ENCODE measurements around the gene FBXO8. TPM values are rescaled to one million over a fixed set of nuclear protein-coding genes. Genes with fewer than 3 reads are reported as not detected.
A peak's percentile ranks its signal among the peaks of the same experiment; 100 is the strongest.

FBXO8 gene
- total RNA-seq, 4 donors from 2014 or later, result 9.7 to 17.9 (median 15.8) TPM

GRCh38 chr4:174316954-174317353 lies 33.5 kb upstream of the FBXO8 start:
- H3K9me3 ChIP-seq, result no peaks in the 10 kb centered on the region
- H3K36me3 ChIP-seq, result peaks cover 0 to 19% of the 10 kb centered on the region in 2 donors
- TF ChIP-seq POLR2A (IDR thresholded peaks at IDR 0.05), result no peak
- no peak for TF ChIP-seq CTCF (IDR thresholded peaks at IDR 0.05 in 4 of 5, conservative IDR thresholded peaks at IDR 0.05 in 1 of 5)
- H3K27me3 ChIP-seq, result no peaks in the 10 kb centered on the region
- H3K4me1 ChIP-seq, result peaks cover 0 to 6% of the 10 kb centered on the region in 2 donors
- H3K27ac ChIP-seq, result no peak overlapping the region
- intact Hi-C loops (cut with DNase I; ENCODE audit: low total_unique reads), result no loop called here
- ATAC-seq (no peak), DNase-seq (no peak)
- in situ Hi-C loops (cut with MboI; ENCODE audit: low sequenced_read_pairs in 4 of 4), result loop anchor here in 1 of 4 donors (10.0 kb wide), 1 partner anchor 92 kb away; no protein-coding TSS in a partner anchor
- no peak overlapping the region for H3K4me3 ChIP-seq

- no peak overlapping the region for H3K27ac ChIP-seq
- no peak for TF ChIP-seq POLR2A (IDR thresholded peaks at IDR 0.05)
- no peak overlapping the region for H3K4me3 ChIP-seq
- H3K9me3 ChIP-seq, result no peaks in the 10 kb centered on the region
- no peaks in the 10 kb centered on the region for H3K27me3 ChIP-seq
- peaks cover 0 to 6% of the 10 kb centered on the region in 2 donors for H3K4me1 ChIP-seq
- intact Hi-C loops (cut with DNase I; ENCODE audit: low total_unique reads) (no loop called here), in situ Hi-C loops (cut with MboI; ENCODE audit: low sequenced_read_pairs in 4 of 4) (loop anchor here in 1 of 4 donors (10.0 kb wide), 1 partner anchor 92 kb away; no protein-coding TSS in a partner anchor)
- ATAC-seq (no peak), DNase-seq (no peak)
- peaks cover 0 to 23% of the 10 kb centered on the region in 2 donors for H3K36me3 ChIP-seq
These were observed 33.1 kb upstream of the FBXO8 start for GRCh38 chr4:174316546-174316945.

GRCh38 chr4:174314770-174315169 lies 31.3 kb upstream of the FBXO8 start:
- ATAC-seq, result peak; percentile 54 to 72
- intact Hi-C loops (cut with DNase I; ENCODE audit: low total_unique reads), result no loop called here
- peak in 1 of 2 donors; percentile 20 for DNase-seq
- Histone ChIP-seq H3K4me3 (no peak overlapping the region), H3K27ac (peak overlapping the region in 2 of 4 donors; percentile 17 to 26), H3K27me3 (no peaks in the 10 kb centered on the region), H3K36me3 (peaks cover 0 to 30% of the 10 kb centered on the region in 2 donors), H3K9me3 (no peaks in the 10 kb centered on the region), H3K4me1 (peaks cover 0 to 6% of the 10 kb centered on the region in 2 donors)
- TF ChIP-seq POLR2A (IDR thresholded peaks at IDR 0.05), result no peak
- no peak for TF ChIP-seq CTCF (IDR thresholded peaks at IDR 0.05 in 4 of 5, conservative IDR thresholded peaks at IDR 0.05 in 1 of 5)
- in situ Hi-C loops (cut with MboI; ENCODE audit: low sequenced_read_pairs in 4 of 4), result loop anchor here in 1 of 4 donors (10.0 kb wide), 1 partner anchor 90 kb away; no protein-coding TSS in a partner anchor

- Histone ChIP-seq H3K27me3 (no peaks in the 10 kb centered on the region), H3K4me3 (no peak overlapping the region), H3K9me3 (no peaks in the 10 kb centered on the region), H3K27ac (peak overlapping the region in 2 of 4 donors; percentile 17 to 26), H3K36me3 (peaks cover 0 to 28% of the 10 kb centered on the region in 2 donors), H3K4me1 (peaks cover 0 to 6% of the 10 kb centered on the region in 2 donors)
- ATAC-seq (no peak), DNase-seq (no peak)
- TF ChIP-seq POLR2A (IDR thresholded peaks at IDR 0.05) (no peak), CTCF (IDR thresholded peaks at IDR 0.05 in 4 of 5, conservative IDR thresholded peaks at IDR 0.05 in 1 of 5) (no peak)
- intact Hi-C loops (cut with DNase I; ENCODE audit: low total_unique reads) (no loop called here), in situ Hi-C loops (cut with MboI; ENCODE audit: low sequenced_read_pairs in 4 of 4) (loop anchor here in 1 of 4 donors (10.0 kb wide), 1 partner anchor 89 kb away; no protein-coding TSS in a partner anchor)
These were observed 30.8 kb upstream of the FBXO8 start for GRCh38 chr4:174314274-174314673.

- intact Hi-C loops (cut with DNase I; ENCODE audit: low total_unique reads), result no loop called here
- TF ChIP-seq POLR2A (IDR thresholded peaks at IDR 0.05), result no peak
- no peak for TF ChIP-seq CTCF (IDR thresholded peaks at IDR 0.05 in 4 of 5, conservative IDR thresholded peaks at IDR 0.05 in 1 of 5)
- Histone ChIP-seq H3K4me3 (no peak overlapping the region), H3K27ac (no peak overlapping the region), H3K36me3 (peaks cover 0 to 33% of the 10 kb centered on the region in 2 donors), H3K9me3 (no peaks in the 10 kb centered on the region), H3K4me1 (peaks cover 0 to 6% of the 10 kb centered on the region in 2 donors), H3K27me3 (no peaks in the 10 kb centered on the region)
- ATAC-seq (no peak), DNase-seq (no peak)
- in situ Hi-C loops (cut with MboI; ENCODE audit: low sequenced_read_pairs in 4 of 4), result loop anchor here in 1 of 4 donors (10.0 kb wide), 1 partner anchor 88 kb away; no protein-coding TSS in a partner anchor
These were observed 29.5 kb upstream of the FBXO8 start for GRCh38 chr4:174312993-174313392.

Data from gastrocnemius medialis (tissue), 4 donors.